ENCODE measurements around the gene ATP6V1D. TPM values are rescaled to one million over a fixed set of nuclear protein-coding genes. Genes with fewer than 3 reads are reported as not detected.
"Not testable (repeated sequence)": the region's sequence is repeated elsewhere in the genome, so short reads cannot be mapped to it uniquely, and the experiment has no call there.

ATP6V1D gene
- total and polyA plus RNA-seq, 3 donors from 2014 or later = 68.0 to 103 (median 75.6) TPM

DNA sequence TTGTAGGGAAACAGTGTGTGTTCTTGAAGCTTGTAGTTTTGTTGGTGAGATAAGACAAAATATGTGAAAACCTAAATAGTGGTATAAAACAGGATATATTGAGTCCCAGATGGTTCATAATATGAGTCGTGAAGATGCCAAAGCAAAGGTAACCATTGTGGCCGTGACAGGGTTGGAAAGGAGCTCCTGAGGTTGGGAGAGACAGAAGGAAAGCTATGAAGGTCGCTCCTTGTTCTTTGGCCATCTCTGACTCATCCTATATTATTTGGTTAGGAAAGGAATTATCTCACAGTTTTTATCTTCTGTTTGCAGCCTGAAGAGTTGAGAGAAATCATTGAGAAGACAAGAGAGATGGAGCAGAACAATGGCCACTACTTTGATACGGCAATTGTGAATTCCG, 27.1 kb downstream of the ATP6V1D start:
- no peaks in the 10 kb centered on the region for H3K4me1 ChIP-seq
- H3K4me3 ChIP-seq = no peak overlapping the region
- no peaks in the 10 kb centered on the region for H3K27me3 ChIP-seq
- no peaks in the 10 kb centered on the region for H3K36me3 ChIP-seq (ENCODE audit: low read depth, missing control alignments)
- no peak overlapping the region for H3K27ac ChIP-seq
- intact Hi-C loops (cut with DNase I; ENCODE audit: low total_unique reads) = no loop called here
- 90 to 96% methylated on average over 5 of the region's 5 CpGs for WGBS, 2 donors
- no peaks in the 10 kb centered on the region for H3K9me3 ChIP-seq
- TF ChIP-seq, protein P1, sequence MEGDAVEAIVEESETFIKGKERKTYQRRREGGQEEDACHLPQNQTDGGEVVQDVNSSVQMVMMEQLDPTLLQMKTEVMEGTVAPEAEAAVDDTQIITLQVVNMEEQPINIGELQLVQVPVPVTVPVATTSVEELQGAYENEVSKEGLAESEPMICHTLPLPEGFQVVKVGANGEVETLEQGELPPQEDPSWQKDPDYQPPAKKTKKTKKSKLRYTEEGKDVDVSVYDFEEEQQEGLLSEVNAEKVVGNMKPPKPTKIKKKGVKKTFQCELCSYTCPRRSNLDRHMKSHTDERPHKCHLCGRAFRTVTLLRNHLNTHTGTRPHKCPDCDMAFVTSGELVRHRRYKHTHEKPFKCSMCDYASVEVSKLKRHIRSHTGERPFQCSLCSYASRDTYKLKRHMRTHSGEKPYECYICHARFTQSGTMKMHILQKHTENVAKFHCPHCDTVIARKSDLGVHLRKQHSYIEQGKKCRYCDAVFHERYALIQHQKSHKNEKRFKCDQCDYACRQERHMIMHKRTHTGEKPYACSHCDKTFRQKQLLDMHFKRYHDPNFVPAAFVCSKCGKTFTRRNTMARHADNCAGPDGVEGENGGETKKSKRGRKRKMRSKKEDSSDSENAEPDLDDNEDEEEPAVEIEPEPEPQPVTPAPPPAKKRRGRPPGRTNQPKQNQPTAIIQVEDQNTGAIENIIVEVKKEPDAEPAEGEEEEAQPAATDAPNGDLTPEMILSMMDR (IDR thresholded peaks at IDR 0.05) = no peak
- no peak for TF ChIP-seq POLR2A (IDR thresholded peaks at IDR 0.05)
- no peak for DNase-seq

DNA sequence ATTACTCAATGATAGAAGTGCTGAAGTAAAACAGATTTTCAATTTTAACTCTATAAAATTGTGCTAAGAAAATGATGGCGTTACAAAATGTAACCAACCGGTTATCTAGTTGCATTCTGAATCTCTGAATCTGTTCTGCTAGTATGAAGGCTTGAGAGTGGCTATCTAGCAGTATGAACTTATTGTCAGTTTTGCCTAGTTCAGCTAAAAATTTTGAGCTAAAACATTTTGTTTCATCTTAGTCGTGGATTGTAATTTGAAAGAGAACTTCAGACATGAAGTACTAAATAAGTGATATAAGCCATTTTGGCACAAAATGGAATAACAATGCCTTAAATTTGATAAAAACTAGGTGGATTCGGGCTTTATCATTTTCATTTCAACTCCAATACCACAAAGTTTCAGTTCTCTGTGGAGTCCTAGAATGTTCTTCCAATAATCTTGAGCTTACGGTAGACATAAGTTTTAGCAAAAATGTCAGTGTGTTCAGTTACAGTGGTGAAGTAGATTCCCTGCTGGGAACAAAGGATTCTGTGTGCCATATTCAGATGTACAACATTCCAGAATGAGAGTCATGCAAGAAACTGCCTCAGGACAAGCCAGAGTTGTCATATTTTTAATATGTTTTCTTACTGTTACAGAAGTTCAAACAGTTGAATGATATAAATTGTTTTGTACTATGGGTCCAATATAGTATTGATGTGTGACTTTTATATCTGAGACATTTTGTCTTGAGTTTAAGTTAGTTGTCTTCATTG, 28.1 kb downstream of the ATP6V1D start:
- DNase-seq = no peak
- H3K27ac ChIP-seq = no peak overlapping the region
- H3K27me3 ChIP-seq = no peaks in the 10 kb centered on the region
- WGBS, 2 donors = 62 to 70% methylated on average over 5 of the region's 5 CpGs
- H3K4me1 ChIP-seq = no peaks in the 10 kb centered on the region
- no peaks in the 10 kb centered on the region for H3K9me3 ChIP-seq
- TF ChIP-seq, protein P1 (IDR thresholded peaks at IDR 0.05) = no peak
- no peak for TF ChIP-seq POLR2A (IDR thresholded peaks at IDR 0.05)
- H3K36me3 ChIP-seq (ENCODE audit: low read depth, missing control alignments) = no peaks in the 10 kb centered on the region
- intact Hi-C loops (cut with DNase I; ENCODE audit: low total_unique reads) = no loop called here
- no peak overlapping the region for H3K4me3 ChIP-seq

DNA sequence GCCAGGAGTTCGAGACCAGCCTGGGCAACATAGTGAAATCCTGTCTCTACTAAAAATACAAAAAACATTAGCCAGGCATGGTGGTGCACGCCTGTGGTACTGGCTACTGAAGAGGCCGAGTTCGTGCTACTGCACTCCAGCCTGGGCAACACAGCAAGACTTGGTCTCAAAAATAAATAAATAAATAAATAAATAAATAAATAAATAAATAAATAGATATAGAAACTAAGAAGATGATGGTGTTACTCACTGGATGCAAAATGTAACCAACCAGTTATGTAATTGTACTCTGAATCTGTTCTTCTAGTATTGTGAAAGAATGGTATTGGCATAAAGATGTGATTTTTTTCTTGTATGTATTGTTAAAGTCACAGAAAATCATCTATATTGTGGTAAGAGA, 29.9 kb downstream of the ATP6V1D start:
- H3K36me3 ChIP-seq (ENCODE audit: low read depth, missing control alignments); intact Hi-C loops (cut with DNase I; ENCODE audit: low total_unique reads); H3K4me1 ChIP-seq; H3K4me3 ChIP-seq; DNase-seq; H3K27me3 ChIP-seq; H3K9me3 ChIP-seq; H3K27ac ChIP-seq: not testable (repeated sequence)
- 95 to 100% methylated on average over 4 of the region's 4 CpGs for WGBS, 2 donors

DNA sequence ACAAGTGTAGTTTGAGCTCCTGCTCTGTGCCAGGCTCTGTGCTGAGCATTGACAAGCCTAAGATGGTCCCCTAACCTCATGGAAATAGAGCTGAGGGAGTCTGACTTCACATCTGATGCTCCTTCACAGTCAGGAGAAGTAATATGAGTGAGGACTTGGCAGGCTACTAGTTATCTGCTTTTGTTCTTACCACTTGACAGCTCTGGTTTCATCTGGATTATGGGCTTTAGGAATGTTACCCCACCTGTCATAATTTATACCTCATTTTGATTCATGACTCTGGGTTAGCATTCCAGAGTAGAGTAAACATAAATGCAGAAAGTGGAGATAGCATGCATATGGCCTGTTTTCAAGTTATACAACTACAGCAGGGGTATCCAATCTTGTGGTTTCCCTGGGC, 40.5 kb downstream of the ATP6V1D start:
- H3K27ac ChIP-seq = no peak overlapping the region
- intact Hi-C loops (cut with DNase I; ENCODE audit: low total_unique reads) = no loop called here
- no peaks in the 10 kb centered on the region for H3K27me3 ChIP-seq
- no peaks in the 10 kb centered on the region for H3K9me3 ChIP-seq
- H3K36me3 ChIP-seq (ENCODE audit: low read depth, missing control alignments) = no peaks in the 10 kb centered on the region
- no peak for DNase-seq
- no peak overlapping the region for H3K4me3 ChIP-seq
- no peaks in the 10 kb centered on the region for H3K4me1 ChIP-seq
- no peak for TF ChIP-seq POLR2A (IDR thresholded peaks at IDR 0.05)
- TF ChIP-seq, protein P1 (IDR thresholded peaks at IDR 0.05) = no peak

DNA sequence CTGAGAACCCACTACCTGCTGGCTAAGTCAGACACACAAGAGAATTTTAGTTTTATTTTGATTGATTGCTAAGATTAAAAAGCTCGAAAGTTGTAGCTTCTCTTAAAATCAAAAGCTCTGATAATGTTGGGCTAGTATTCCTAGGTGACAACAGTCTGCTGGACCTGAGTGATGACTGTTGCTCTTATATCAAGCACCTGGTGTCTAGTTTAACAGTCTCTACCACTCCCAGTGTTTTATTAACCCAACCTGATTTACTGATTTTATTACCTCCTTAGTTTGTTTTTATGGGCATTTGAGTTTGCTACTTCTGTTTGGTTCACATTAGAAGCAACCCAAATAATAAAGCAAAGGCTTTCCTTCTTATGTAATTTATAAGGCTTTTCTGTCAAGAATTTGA, 41.8 kb downstream of the ATP6V1D start:
- intact Hi-C loops (cut with DNase I; ENCODE audit: low total_unique reads) = no loop called here
- Histone ChIP-seq H3K36me3 (ENCODE audit: low read depth, missing control alignments) (no peaks in the 10 kb centered on the region), H3K27me3 (no peaks in the 10 kb centered on the region), H3K4me3 (no peak overlapping the region), H3K9me3 (no peaks in the 10 kb centered on the region), H3K4me1 (no peaks in the 10 kb centered on the region), H3K27ac (no peak overlapping the region)
- TF ChIP-seq, protein P1 (IDR thresholded peaks at IDR 0.05) = no peak
- no peak for TF ChIP-seq POLR2A (IDR thresholded peaks at IDR 0.05)
- WGBS, 2 donors = 78 to 83% methylated on average over 1 of the region's 1 CpG
- DNase-seq = no peak
